Esophagus (tissue), 2 donors: Measurements from ENCODE around the gene FMNL2. TPM values are rescaled to one million over a fixed set of nuclear protein-coding genes. Genes with fewer than 3 reads are reported as not detected.

Experiments used
- H3K27ac ChIP-seq, 2 donors: one replicate each; pipeline ENCODE4 v1.5.1; 2013; ENCODE audit warnings: low read depth in 2 of 2, mild to moderate bottlenecking in 2 of 2, inconsistent platforms in 1 of 2, low read length in 1 of 2, moderate library complexity in 1 of 2
- H3K27me3 ChIP-seq, 2 donors: one replicate each; pipeline ENCODE4 v1.6.1; 2013; ENCODE audit warnings: low read length in 2 of 2, control low read depth in 1 of 2, mild to moderate bottlenecking in 1 of 2; ENCODE audit not compliant: insufficient read depth in 2 of 2, control insufficient read depth in 1 of 2
- H3K36me3 ChIP-seq, 2 donors: one replicate each; pipeline ENCODE4 v1.6.1; 2013; ENCODE audit warnings: low read length in 1 of 2; ENCODE audit not compliant: control insufficient read depth in 2 of 2, insufficient read depth in 2 of 2
- H3K4me1 ChIP-seq, 2 donors: one replicate each; pipeline ENCODE4 v1.6.1; 2013; ENCODE audit warnings: low read length in 1 of 2; ENCODE audit not compliant: control insufficient read depth in 2 of 2, insufficient read depth in 2 of 2
- H3K4me3 ChIP-seq, 2 donors: one replicate each; pipeline ENCODE4 v1.5.1; 2013; ENCODE audit warnings: low read length in 2 of 2, mild to moderate bottlenecking in 2 of 2, low read depth in 1 of 2, moderate library complexity in 1 of 2
- H3K9me3 ChIP-seq, 2 donors: one replicate each; pipeline ENCODE4 v1.6.1; 2013; ENCODE audit warnings: mild to moderate bottlenecking in 2 of 2, low read depth in 1 of 2, low read length in 1 of 2, moderate library complexity in 1 of 2; ENCODE audit not compliant: control insufficient read depth in 2 of 2, insufficient read depth in 1 of 2
- WGBS, 2 donors: extraction: QIAGEN DNeasy Blood & Tissue Kit; methylation state at CpG; one replicate each; pipeline ENCODE4 v1.1.7; 2013; 5-methylcytosine and 5-hydroxymethylcytosine counted together
- polyA plus RNA-seq, 2 donors: library from polyadenylated mRNA; stranded (reverse); fragments of 200-250 nt; gene quantifications; one replicate each; pipeline ENCODE4 v1.2.3, GENCODE V29; 2013
- donor health status: healthy with polysubstance abuse.
- donor health status: Bipolar disorder and iron deficiency.

Gene FMNL2
- polyA plus RNA-seq, 2 donors, result 4.2 to 5.3 TPM

- H3K36me3 ChIP-seq, result no peaks in the 10 kb centered on the region
- H3K4me3 ChIP-seq, result no peak overlapping the region
- 78 to 82% methylated on average over 14 of the region's 14 CpGs for WGBS, 2 donors
- H3K9me3 ChIP-seq, result no peaks in the 10 kb centered on the region
- peak overlapping the region in 1 of 2 donors; percentile 27 for H3K27ac ChIP-seq
- peaks cover 0 to 2% of the 10 kb centered on the region in 2 donors for H3K4me1 ChIP-seq
- no peaks in the 10 kb centered on the region for H3K27me3 ChIP-seq
Observed at GRCh38 chr2:152499896-152500735, 165.1 kb downstream of the FMNL2 start.

DNA sequence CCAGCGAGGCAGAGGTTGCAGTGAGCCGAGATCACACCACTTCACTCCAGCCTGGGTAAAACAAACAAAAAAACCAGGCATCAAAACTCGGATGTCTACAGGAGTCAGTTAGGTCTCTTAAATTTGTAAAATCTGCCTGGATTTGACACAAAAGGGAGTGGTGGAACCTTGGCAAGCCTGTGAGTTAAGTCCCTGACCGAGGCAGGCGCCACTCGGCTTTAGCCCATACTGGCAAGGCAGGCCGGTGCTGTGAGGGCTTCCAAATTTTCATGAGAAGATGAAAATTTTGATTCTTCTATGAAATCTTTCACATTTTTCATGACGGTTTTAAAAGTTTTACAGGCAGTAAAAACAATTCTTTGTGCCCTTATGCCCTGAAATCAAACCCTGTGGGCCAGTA, 165.8 kb downstream of the FMNL2 start:
- H3K9me3 ChIP-seq, result no peaks in the 10 kb centered on the region
- H3K4me1 ChIP-seq, result peaks cover 0 to 2% of the 10 kb centered on the region in 2 donors
- H3K27me3 ChIP-seq, result no peaks in the 10 kb centered on the region
- WGBS, 2 donors, result 84 to 90% methylated on average over 8 of the region's 8 CpGs
- no peaks in the 10 kb centered on the region for H3K36me3 ChIP-seq
- H3K27ac ChIP-seq, result no peak overlapping the region
- H3K4me3 ChIP-seq, result no peak overlapping the region

DNA sequence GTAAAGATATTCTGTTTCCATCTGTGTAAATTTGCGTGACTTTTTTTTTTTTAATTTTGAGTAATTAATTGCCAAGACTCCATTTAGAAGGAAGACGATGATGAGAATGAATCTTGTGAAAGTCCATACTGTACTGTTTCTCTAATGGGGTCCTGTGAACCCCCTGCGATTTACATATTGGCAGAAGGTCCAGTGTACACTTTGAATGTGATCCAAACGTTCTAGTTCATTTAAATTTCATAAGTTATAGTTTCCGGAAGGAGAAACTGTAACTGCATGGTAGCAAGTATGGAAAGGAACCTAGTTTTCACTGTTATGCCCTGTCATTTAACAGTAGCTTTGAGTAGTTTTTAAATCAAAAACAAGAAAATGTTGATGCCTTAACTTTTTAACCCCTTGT, 166.7 kb downstream of the FMNL2 start:
- 89 to 92% methylated on average over 5 of the region's 5 CpGs for WGBS, 2 donors
- Histone ChIP-seq H3K27me3 (no peaks in the 10 kb centered on the region), H3K4me1 (peaks cover 0 to 2% of the 10 kb centered on the region in 2 donors), H3K9me3 (no peaks in the 10 kb centered on the region), H3K27ac (no peak overlapping the region), H3K4me3 (no peak overlapping the region), H3K36me3 (no peaks in the 10 kb centered on the region)

DNA sequence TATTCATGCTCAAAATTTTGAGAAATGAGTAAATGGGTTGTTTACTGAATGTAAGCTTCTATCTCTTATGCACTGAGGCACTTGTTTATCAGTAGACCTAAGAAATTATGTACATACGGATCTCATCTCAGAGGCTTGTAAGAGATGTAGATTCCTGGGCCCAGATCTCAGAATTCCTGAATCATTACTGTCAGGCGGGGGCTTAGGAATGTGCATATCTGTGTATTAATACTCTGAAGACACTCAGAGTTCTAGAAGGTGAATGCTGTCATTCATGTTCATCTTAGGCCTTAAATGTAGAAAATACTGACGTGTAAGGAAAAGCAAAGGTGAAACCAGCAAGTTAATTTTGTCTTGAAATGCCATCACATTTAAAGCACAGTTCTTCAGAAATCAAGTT, 169.6 kb downstream of the FMNL2 start:
- no peaks in the 10 kb centered on the region for H3K9me3 ChIP-seq
- 87 to 88% methylated on average over 3 of the region's 3 CpGs for WGBS, 2 donors
- H3K4me3 ChIP-seq, result no peak overlapping the region
- peaks cover 0 to 2% of the 10 kb centered on the region in 2 donors for H3K4me1 ChIP-seq
- H3K27me3 ChIP-seq, result no peaks in the 10 kb centered on the region
- H3K27ac ChIP-seq, result no peak overlapping the region
- H3K36me3 ChIP-seq, result no peaks in the 10 kb centered on the region

GRCh38 chr2:152505495-152505906, 170.5 kb downstream of the FMNL2 start:
- Histone ChIP-seq H3K27me3 (no peaks in the 10 kb centered on the region), H3K4me1 (peaks cover 0 to 2% of the 10 kb centered on the region in 2 donors), H3K36me3 (no peaks in the 10 kb centered on the region), H3K9me3 (no peaks in the 10 kb centered on the region), H3K4me3 (no peak overlapping the region), H3K27ac (no peak overlapping the region)
- 71 to 82% methylated on average over 9 of the region's 9 CpGs for WGBS, 2 donors

GRCh38 chr2:152506843-152507242, 171.9 kb downstream of the FMNL2 start:
- 51 to 60% methylated on average over 4 of the region's 4 CpGs for WGBS, 2 donors
- no peaks in the 10 kb centered on the region for H3K36me3 ChIP-seq

GRCh38 chr2:152507907-152508306, 172.9 kb downstream of the FMNL2 start:
- Histone ChIP-seq H3K9me3 (no peaks in the 10 kb centered on the region), H3K27ac (no peak overlapping the region), H3K27me3 (no peaks in the 10 kb centered on the region), H3K4me3 (no peak overlapping the region), H3K4me1 (peaks cover 0 to 2% of the 10 kb centered on the region in 2 donors), H3K36me3 (no peaks in the 10 kb centered on the region)
- WGBS, 2 donors, result 82 to 87% methylated on average over 6 of the region's 6 CpGs

More at GRCh38 chr2:152506843-152507242, 171.9 kb downstream of the FMNL2 start:
- peaks cover 0 to 2% of the 10 kb centered on the region in 2 donors for H3K4me1 ChIP-seq
- H3K9me3 ChIP-seq, result no peaks in the 10 kb centered on the region
- H3K4me3 ChIP-seq, result no peak overlapping the region
- no peaks in the 10 kb centered on the region for H3K27me3 ChIP-seq
- H3K27ac ChIP-seq, result no peak overlapping the region

GRCh38 chr2:152508446-152508845, 173.5 kb downstream of the FMNL2 start:
- no peak overlapping the region for H3K27ac ChIP-seq

DNA sequence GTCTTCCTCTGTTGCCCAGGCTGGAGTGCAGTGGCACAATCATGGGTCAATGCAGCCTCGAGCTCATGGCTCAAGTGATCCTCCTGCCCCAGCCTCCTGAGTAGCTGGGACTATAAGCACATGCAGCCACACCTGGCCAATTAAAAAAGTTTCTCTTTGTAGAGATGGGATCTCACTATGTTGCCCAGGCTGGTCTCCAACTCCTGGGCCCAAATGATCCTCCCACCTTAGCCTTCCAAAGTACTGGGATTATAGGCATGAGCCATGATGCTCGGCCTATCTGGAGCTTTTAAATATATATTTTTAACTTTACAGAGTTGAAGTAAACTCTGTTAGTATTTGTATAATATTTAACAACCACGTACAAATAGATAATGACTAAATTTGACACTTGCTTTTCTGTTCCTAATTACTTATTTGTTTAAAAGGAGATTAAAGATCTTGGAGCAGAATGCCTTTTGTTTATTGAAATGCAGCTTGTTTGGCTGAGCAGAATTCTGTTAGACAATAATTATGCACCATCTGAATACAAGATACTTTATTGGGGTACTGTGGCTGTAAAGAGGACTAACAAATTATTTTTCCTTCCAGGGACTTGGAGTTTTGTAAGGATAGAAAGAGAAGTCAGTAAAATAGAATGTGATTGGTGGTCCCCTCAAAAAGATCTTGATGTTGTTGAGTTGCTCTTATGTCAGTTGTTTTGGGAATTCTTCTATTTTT, 175.0 kb downstream of the FMNL2 start:
- Histone ChIP-seq H3K27ac (no peak overlapping the region), H3K9me3 (no peaks in the 10 kb centered on the region), H3K4me3 (no peak overlapping the region), H3K4me1 (peaks cover 0 to 2% of the 10 kb centered on the region in 2 donors), H3K27me3 (no peaks in the 10 kb centered on the region), H3K36me3 (no peaks in the 10 kb centered on the region)
- 78 to 90% methylated on average over 3 of the region's 3 CpGs for WGBS, 2 donors

More at GRCh38 chr2:152508446-152508845, 173.5 kb downstream of the FMNL2 start:
- Histone ChIP-seq H3K36me3 (no peaks in the 10 kb centered on the region), H3K4me3 (no peak overlapping the region), H3K27me3 (no peaks in the 10 kb centered on the region), H3K4me1 (peaks cover 0 to 2% of the 10 kb centered on the region in 2 donors), H3K9me3 (no peaks in the 10 kb centered on the region)
- 69 to 76% methylated on average over 4 of the region's 4 CpGs for WGBS, 2 donors
